ENCODE data around the gene DPY19L3. TPM values are rescaled to one million over a fixed set of nuclear protein-coding genes. Genes with fewer than 3 reads are reported as not detected.
A peak's percentile ranks its signal among the peaks of the same experiment; 100 is the strongest.

Gene DPY19L3
- total RNA-seq, 1 experiment from 2014 or later = 45.1 TPM

DNA sequence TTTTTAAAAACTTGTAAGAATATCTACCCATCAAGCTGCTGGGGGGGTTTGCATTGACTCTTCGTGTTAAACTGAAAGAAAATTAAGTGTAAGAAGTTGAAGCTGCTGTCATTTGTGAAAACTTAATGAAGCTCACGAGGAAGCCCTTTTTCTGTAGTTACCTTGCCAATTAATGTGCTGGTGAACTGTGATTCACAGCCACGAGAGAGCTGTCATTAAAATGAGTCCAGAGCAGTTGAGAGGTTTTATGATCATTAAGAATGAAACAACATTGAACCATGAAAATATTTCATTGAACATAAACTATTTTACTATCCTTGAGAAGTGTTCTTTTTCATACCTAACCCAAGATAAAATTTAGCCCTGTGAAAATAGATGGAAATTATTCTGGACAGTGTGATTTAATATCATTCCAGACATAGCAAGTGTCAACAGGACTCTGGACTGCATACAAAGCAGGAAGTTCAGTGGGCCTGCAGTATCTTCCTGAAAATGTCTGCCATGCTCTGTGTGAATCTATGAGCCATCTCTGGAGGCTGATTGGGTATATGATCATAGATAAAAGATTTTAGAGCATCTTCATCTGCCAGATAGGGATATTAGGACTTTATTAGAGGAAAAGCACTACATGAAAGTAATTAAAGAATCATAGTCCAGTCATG, 53.8 kb downstream of the DPY19L3 start:
- no peak for DNase-seq
- Histone ChIP-seq H2AFZ (ENCODE audit: low read length) (no peak overlapping the region), H3K4me1 (ENCODE audit: low read length) (peaks cover 21% of the 10 kb centered on the region), H3K79me2 (ENCODE audit: low read length) (no peaks in the 10 kb centered on the region), H3K4me3 (ENCODE audit: low read length) (no peak overlapping the region), H3K9me3 (ENCODE audit: low read length) (no peaks in the 10 kb centered on the region), H3K36me3 (ENCODE audit: insufficient read depth, low read length) (peaks cover 20% of the 10 kb centered on the region; the same call in 1 of the 2 replicates), H3K27ac (ENCODE audit: low read length) (no peak overlapping the region), H3K9ac (ENCODE audit: low read length) (no peak overlapping the region), H3K4me2 (ENCODE audit: low read depth, low read length, poor library complexity, severe bottlenecking) (no peak overlapping the region), H3K27me3 (ENCODE audit: low read length) (no peaks in the 10 kb centered on the region), H4K20me1 (ENCODE audit: insufficient read depth, low read depth, low read length) (no peaks in the 10 kb centered on the region), H3K9me2 (replicated peaks; ENCODE audit: insufficient read depth, low read length) (no peaks in the 10 kb centered on the region)

DNA sequence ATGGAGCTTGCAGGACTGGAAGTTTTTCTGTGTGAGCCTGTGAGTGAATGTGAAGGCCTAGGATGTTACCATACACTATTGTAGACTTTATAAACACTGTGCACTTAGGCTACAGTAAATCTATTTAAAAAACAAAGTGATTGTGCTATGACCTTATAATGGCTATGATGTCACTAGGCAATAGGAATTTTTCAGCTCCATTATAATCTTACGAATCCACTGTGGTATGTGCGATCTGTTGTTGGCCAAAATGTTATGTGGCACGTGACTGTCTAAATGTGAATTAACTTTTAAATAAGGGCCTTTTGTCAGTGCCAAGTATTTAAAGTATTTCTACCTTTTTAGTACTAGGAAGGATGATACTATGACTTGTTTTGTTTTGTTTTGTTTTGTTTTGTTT, 54.9 kb downstream of the DPY19L3 start:
- Histone ChIP-seq H4K20me1 (ENCODE audit: insufficient read depth, low read depth, low read length) (no peaks in the 10 kb centered on the region), H3K9me3 (ENCODE audit: low read length) (no peaks in the 10 kb centered on the region), H3K9me2 (replicated peaks; ENCODE audit: insufficient read depth, low read length) (no peaks in the 10 kb centered on the region), H3K79me2 (ENCODE audit: low read length) (no peaks in the 10 kb centered on the region), H3K4me1 (ENCODE audit: low read length) (peaks cover 21% of the 10 kb centered on the region), H3K9ac (ENCODE audit: low read length) (no peak overlapping the region), H3K4me3 (ENCODE audit: low read length) (no peak overlapping the region), H2AFZ (ENCODE audit: low read length) (no peak overlapping the region), H3K27ac (ENCODE audit: low read length) (no peak overlapping the region), H3K27me3 (ENCODE audit: low read length) (no peaks in the 10 kb centered on the region), H3K4me2 (ENCODE audit: low read depth, low read length, poor library complexity, severe bottlenecking) (no peak overlapping the region), H3K36me3 (ENCODE audit: insufficient read depth, low read length) (peaks cover 27% of the 10 kb centered on the region; the same call in 1 of the 2 replicates)
- DNase-seq = no peak

DNA sequence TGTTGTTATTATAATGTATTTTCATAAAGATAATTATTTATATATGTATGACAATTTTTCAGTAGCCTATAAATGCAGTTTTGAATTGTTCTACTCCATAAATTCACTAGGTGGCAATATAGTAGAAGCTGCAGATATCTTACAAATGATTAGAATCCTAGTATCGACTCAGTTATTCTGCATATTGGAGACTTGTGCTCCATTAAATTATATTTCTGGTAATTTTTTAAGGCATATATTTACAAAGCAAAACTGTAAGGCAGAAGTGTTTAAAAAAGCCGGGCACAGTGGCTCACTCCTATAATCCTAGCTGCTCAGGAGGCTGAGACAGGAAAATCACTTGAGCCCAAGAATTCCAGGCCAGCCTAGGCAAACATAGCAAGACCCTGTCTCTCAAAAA, 58.7 kb downstream of the DPY19L3 start:
- no peaks in the 10 kb centered on the region for H3K9me3 ChIP-seq (ENCODE audit: low read length)
- H3K9ac ChIP-seq (ENCODE audit: low read length) = no peak overlapping the region
- no peak overlapping the region for H3K4me2 ChIP-seq (ENCODE audit: low read depth, low read length, poor library complexity, severe bottlenecking)
- no peak overlapping the region for H3K4me3 ChIP-seq (ENCODE audit: low read length)
- H3K36me3 ChIP-seq (ENCODE audit: insufficient read depth, low read length) = peaks cover 14% of the 10 kb centered on the region; the same call in 1 of the 2 replicates
- no peaks in the 10 kb centered on the region for H3K27me3 ChIP-seq (ENCODE audit: low read length)
- no peak overlapping the region for H3K27ac ChIP-seq (ENCODE audit: low read length)
- H2AFZ ChIP-seq (ENCODE audit: low read length) = no peak overlapping the region
- no peaks in the 10 kb centered on the region for H3K4me1 ChIP-seq (ENCODE audit: low read length)
- peak; percentile 58 for DNase-seq
- no peaks in the 10 kb centered on the region for H3K79me2 ChIP-seq (ENCODE audit: low read length)
- no peaks in the 10 kb centered on the region for H4K20me1 ChIP-seq (ENCODE audit: insufficient read depth, low read depth, low read length)
- H3K9me2 ChIP-seq (replicated peaks; ENCODE audit: insufficient read depth, low read length) = no peaks in the 10 kb centered on the region

DNA sequence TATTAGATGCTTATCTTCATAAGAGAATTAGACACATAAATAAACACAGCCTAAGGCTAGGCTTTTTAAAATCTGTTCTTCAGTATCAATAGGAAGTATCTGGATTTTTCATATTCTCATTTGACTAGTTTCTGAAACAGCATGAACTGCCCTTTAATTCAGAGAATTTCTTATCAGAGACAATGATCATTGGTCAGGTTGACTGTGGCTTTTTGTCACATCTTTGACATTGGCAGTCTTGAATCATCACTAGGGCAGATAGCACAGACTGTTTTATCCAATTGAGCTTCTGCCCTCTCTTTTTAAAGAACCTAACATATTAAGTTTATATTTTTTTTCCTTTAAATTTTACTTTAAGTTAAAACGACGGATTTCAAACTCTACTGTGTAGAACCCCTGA, 59.6 kb downstream of the DPY19L3 start:
- no peak for DNase-seq
- peaks cover 17% of the 10 kb centered on the region; the same call in 1 of the 2 replicates for H3K36me3 ChIP-seq (ENCODE audit: insufficient read depth, low read length)
- H3K9me2 ChIP-seq (replicated peaks; ENCODE audit: insufficient read depth, low read length) = no peaks in the 10 kb centered on the region
- no peak overlapping the region for H3K4me3 ChIP-seq (ENCODE audit: low read length)
- H3K9ac ChIP-seq (ENCODE audit: low read length) = no peak overlapping the region
- no peaks in the 10 kb centered on the region for H3K9me3 ChIP-seq (ENCODE audit: low read length)
- H3K4me2 ChIP-seq (ENCODE audit: low read depth, low read length, poor library complexity, severe bottlenecking) = no peak overlapping the region
- H4K20me1 ChIP-seq (ENCODE audit: insufficient read depth, low read depth, low read length) = no peaks in the 10 kb centered on the region
- H3K27ac ChIP-seq (ENCODE audit: low read length) = no peak overlapping the region
- H3K79me2 ChIP-seq (ENCODE audit: low read length) = no peaks in the 10 kb centered on the region
- H3K27me3 ChIP-seq (ENCODE audit: low read length) = no peaks in the 10 kb centered on the region
- H3K4me1 ChIP-seq (ENCODE audit: low read length) = no peaks in the 10 kb centered on the region
- no peak overlapping the region for H2AFZ ChIP-seq (ENCODE audit: low read length)

DNA sequence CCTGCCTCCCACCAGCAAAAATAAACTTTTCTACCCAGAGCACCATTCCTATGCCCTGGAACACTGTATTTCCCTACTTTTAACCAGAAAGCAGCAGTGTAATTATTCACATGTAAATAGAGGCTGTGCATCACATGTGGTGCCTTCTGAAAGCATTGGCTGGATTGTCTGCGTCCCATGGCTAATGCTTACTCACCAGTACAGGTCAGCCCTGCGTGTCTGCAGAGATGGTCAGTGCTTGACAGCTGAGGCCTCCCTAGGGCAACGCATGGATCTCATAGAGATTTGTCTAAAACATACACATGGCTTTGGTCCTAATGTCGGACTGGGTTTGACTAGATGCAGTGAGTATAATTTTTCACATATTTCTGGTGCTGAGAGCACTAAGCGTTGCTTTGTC, 64.2 kb downstream of the DPY19L3 start:
- peaks cover 7% of the 10 kb centered on the region for H3K4me1 ChIP-seq (ENCODE audit: low read length)
- no peaks in the 10 kb centered on the region for H3K9me3 ChIP-seq (ENCODE audit: low read length)
- no peaks in the 10 kb centered on the region for H3K9me2 ChIP-seq (replicated peaks; ENCODE audit: insufficient read depth, low read length)
- H3K4me2 ChIP-seq (ENCODE audit: low read depth, low read length, poor library complexity, severe bottlenecking) = no peak overlapping the region
- H2AFZ ChIP-seq (ENCODE audit: low read length) = no peak overlapping the region
- no peak overlapping the region for H3K27ac ChIP-seq (ENCODE audit: low read length)
- no peak overlapping the region for H3K9ac ChIP-seq (ENCODE audit: low read length)
- no peaks in the 10 kb centered on the region for H3K79me2 ChIP-seq (ENCODE audit: low read length)
- no peaks in the 10 kb centered on the region for H3K27me3 ChIP-seq (ENCODE audit: low read length)
- H3K4me3 ChIP-seq (ENCODE audit: low read length) = no peak overlapping the region
- no peaks in the 10 kb centered on the region for H4K20me1 ChIP-seq (ENCODE audit: insufficient read depth, low read depth, low read length)
- DNase-seq = no peak
- H3K36me3 ChIP-seq (ENCODE audit: insufficient read depth, low read length) = peaks cover 10% of the 10 kb centered on the region; the same call in 1 of the 2 replicates

DNA sequence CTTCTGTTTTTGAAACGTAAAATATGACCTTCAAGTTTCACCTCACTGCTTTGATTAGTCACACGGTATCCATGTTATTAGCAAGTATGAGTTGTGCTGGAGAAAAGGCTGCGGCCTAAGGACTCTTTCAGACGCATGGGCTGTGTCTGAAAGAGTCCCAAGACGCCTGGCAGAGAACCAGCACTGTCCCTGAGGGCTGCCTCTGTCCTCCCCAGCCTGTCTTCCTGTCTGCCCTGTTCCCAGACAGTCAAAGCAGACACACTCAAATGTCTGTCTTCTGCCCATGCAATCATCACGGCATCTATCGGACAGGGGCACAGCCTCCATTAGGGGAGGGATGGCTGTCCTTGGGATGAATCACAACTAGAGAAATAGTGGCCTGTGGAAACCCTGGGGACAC, 65.5 kb downstream of the DPY19L3 start:
- no peaks in the 10 kb centered on the region for H3K79me2 ChIP-seq (ENCODE audit: low read length)
- H4K20me1 ChIP-seq (ENCODE audit: insufficient read depth, low read depth, low read length) = no peaks in the 10 kb centered on the region
- no peak overlapping the region for H3K27ac ChIP-seq (ENCODE audit: low read length)
- H3K9ac ChIP-seq (ENCODE audit: low read length) = no peak overlapping the region
- DNase-seq = no peak
- no peaks in the 10 kb centered on the region for H3K9me3 ChIP-seq (ENCODE audit: low read length)
- H3K4me2 ChIP-seq (ENCODE audit: low read depth, low read length, poor library complexity, severe bottlenecking) = no peak overlapping the region
- H3K36me3 ChIP-seq (ENCODE audit: insufficient read depth, low read length) = peaks cover 6% of the 10 kb centered on the region; the same call in 1 of the 2 replicates
- no peaks in the 10 kb centered on the region for H3K9me2 ChIP-seq (replicated peaks; ENCODE audit: insufficient read depth, low read length)
- no peak overlapping the region for H2AFZ ChIP-seq (ENCODE audit: low read length)
- H3K4me3 ChIP-seq (ENCODE audit: low read length) = no peak overlapping the region
- H3K27me3 ChIP-seq (ENCODE audit: low read length) = no peaks in the 10 kb centered on the region
- peaks cover 7% of the 10 kb centered on the region for H3K4me1 ChIP-seq (ENCODE audit: low read length)

DNA sequence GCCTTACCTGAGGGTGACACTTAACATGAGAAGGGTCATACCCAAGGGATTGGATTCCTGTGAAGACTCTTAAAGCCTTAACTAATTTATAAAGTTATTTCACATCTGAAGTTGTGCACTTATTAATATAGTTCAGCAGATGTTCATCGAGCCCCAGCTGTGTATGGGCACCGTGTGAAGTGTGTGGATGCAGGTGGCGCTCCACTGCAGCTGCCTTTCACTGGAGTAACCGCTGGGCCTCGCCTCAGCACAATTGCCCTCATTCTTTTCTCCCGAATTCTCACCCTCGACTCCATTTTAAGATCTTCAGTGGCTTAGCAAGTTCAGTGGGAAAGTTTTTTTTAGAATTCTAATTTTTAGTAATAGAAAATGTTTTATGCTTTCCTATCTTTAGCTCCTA, 66.2 kb downstream of the DPY19L3 start:
- H3K9me2 ChIP-seq (replicated peaks; ENCODE audit: insufficient read depth, low read length) = no peaks in the 10 kb centered on the region
- no peaks in the 10 kb centered on the region for H3K9me3 ChIP-seq (ENCODE audit: low read length)
- no peak overlapping the region for H3K27ac ChIP-seq (ENCODE audit: low read length)
- no peaks in the 10 kb centered on the region for H3K27me3 ChIP-seq (ENCODE audit: low read length)
- no peaks in the 10 kb centered on the region for H3K79me2 ChIP-seq (ENCODE audit: low read length)
- peaks cover 6% of the 10 kb centered on the region; the same call in 1 of the 2 replicates for H3K36me3 ChIP-seq (ENCODE audit: insufficient read depth, low read length)
- H2AFZ ChIP-seq (ENCODE audit: low read length) = no peak overlapping the region
- no peak overlapping the region for H3K4me2 ChIP-seq (ENCODE audit: low read depth, low read length, poor library complexity, severe bottlenecking)
- no peak overlapping the region for H3K4me3 ChIP-seq (ENCODE audit: low read length)
- DNase-seq = no peak
- H3K4me1 ChIP-seq (ENCODE audit: low read length) = peaks cover 7% of the 10 kb centered on the region
- H4K20me1 ChIP-seq (ENCODE audit: insufficient read depth, low read depth, low read length) = no peaks in the 10 kb centered on the region
- H3K9ac ChIP-seq (ENCODE audit: low read length) = no peak overlapping the region

DNA sequence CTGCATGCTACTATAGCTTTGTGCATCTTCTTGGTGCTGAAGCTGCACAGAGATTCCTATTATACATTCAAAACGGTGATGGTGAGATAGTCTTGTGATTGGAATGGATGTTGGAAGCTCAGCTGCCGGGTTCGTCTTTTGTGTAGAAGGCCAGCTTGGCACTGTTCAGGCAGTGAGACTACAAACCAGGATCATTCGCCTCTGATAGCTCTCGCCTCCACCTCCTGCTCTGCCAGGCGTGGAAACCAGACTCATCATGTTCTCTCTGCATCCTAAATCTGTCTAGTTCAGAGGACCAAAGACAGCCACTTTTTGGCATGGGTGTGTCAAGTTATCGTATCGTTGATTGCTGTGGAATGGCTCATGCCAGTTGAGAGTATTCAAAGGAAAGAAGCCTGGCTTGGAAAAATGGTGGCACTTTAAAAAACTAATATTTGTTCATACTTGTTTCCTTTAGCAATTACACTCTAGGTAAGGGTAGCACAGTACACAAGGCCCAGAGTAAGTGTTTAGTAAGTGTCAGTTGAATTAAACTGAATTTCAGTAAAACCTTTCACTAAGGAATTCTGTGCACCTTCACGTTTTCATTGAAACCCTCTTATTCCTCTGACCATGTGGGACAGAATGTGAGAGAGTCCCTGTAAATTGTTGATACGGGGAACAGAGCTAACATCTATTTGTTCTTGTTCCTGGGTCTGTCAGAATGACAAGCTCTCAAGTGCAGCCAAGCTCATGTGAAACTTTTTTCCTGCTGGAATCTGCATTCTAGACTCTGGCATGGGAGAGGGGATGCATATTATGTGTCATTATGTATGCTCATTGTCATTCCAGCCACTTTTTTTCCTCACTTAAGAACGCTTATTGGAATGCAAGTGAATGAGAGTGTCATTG, 69.8 kb downstream of the DPY19L3 start:
- no peaks in the 10 kb centered on the region for H3K9me2 ChIP-seq (replicated peaks; ENCODE audit: insufficient read depth, low read length)
- no peaks in the 10 kb centered on the region for H3K79me2 ChIP-seq (ENCODE audit: low read length)
- H3K4me3 ChIP-seq (ENCODE audit: low read length) = no peak overlapping the region
- H3K9me3 ChIP-seq (ENCODE audit: low read length) = no peaks in the 10 kb centered on the region
- H3K9ac ChIP-seq (ENCODE audit: low read length) = no peak overlapping the region
- peaks cover 7% of the 10 kb centered on the region for H3K4me1 ChIP-seq (ENCODE audit: low read length)
- DNase-seq = no peak
- no peak overlapping the region for H3K4me2 ChIP-seq (ENCODE audit: low read depth, low read length, poor library complexity, severe bottlenecking)
- H3K36me3 ChIP-seq (ENCODE audit: insufficient read depth, low read length) = no peaks in the 10 kb centered on the region
- H4K20me1 ChIP-seq (ENCODE audit: insufficient read depth, low read depth, low read length) = no peaks in the 10 kb centered on the region
- H2AFZ ChIP-seq (ENCODE audit: low read length) = no peak overlapping the region
- H3K27me3 ChIP-seq (ENCODE audit: low read length) = no peaks in the 10 kb centered on the region
- no peak overlapping the region for H3K27ac ChIP-seq (ENCODE audit: low read length)
